Measurements from ENCODE around the gene NPBWR2.

The NPBWR2 gene

GRCh38 chr20:64115171-64115911 lies 8.0 kb upstream of the NPBWR2 start:
- POLR2A ChIA-PET: interaction anchor here (0.6 kb wide), 1 partner anchor 321 kb away, joined by 3 read pairs; no protein-coding TSS in a partner anchor
- H3K4me3 ChIP-seq (ENCODE audit: low read depth, low read length): no peak overlapping the region
- CTCF ChIA-PET: interaction anchor here (0.9 to 1.3 kb wide), 2 partner anchors 14 to 16 kb away, joined by 3 read pairs; no protein-coding TSS in a partner anchor
- H3K9me3 ChIP-seq (ENCODE audit: control insufficient read depth, insufficient read depth, low read depth, low read length): no peaks in the 10 kb centered on the region
- no peaks in the 10 kb centered on the region for H3K4me1 ChIP-seq (ENCODE audit: control insufficient read depth, insufficient read depth, low read length)
- no peak overlapping the region for H3K27ac ChIP-seq (ENCODE audit: extremely low read depth, low read depth, low read length)
- no peaks in the 10 kb centered on the region for H3K36me3 ChIP-seq (ENCODE audit: control insufficient read depth in 2 of 2, insufficient read depth in 1 of 2, low read length in 2 of 2)
- TF ChIP-seq ZNF623 (tag by site-specific recombination; IDR thresholded peaks at IDR 0.05) (no peak), ZNF600 (tag by site-specific recombination; IDR thresholded peaks at IDR 0.05) (peak; percentile 95), MZF1 (tag by site-specific recombination; IDR thresholded peaks at IDR 0.05; ENCODE audit: borderline replicate concordance) (no peak), ZFP3 (tag by site-specific recombination; IDR thresholded peaks at IDR 0.05; ENCODE audit: low read depth) (no peak), ZNF518A (tag by site-specific recombination; conservative IDR thresholded peaks at IDR 0.05; ENCODE audit: low read depth) (no peak), ZNF140 (tag by site-specific recombination; IDR thresholded peaks at IDR 0.05) (no peak), ATF2 (tag by site-specific recombination; IDR thresholded peaks at IDR 0.05; ENCODE audit: low read depth) (no peak)
- TF ChIP-seq, protein P1, sequence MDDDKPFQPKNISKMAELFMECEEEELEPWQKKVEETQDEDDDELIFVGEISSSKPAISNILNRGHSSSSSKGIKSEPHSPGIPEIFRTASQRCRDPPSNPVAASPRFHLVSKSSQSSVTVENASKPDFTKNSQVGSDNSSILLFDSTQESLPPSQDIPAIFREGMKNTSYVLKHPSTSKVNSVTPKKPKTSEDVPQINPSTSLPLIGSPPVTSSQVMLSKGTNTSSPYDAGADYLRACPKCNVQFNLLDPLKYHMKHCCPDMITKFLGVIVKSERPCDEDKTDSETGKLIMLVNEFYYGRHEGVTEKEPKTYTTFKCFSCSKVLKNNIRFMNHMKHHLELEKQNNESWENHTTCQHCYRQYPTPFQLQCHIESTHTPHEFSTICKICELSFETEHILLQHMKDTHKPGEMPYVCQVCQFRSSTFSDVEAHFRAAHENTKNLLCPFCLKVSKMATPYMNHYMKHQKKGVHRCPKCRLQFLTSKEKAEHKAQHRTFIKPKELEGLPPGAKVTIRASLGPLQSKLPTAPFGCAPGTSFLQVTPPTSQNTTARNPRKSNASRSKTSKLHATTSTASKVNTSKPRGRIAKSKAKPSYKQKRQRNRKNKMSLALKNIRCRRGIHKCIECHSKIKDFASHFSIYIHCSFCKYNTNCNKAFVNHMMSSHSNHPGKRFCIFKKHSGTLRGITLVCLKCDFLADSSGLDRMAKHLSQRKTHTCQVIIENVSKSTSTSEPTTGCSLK (tag by site-specific recombination; IDR thresholded peaks at IDR 0.05): no peak
- TF ChIP-seq, protein P2, sequence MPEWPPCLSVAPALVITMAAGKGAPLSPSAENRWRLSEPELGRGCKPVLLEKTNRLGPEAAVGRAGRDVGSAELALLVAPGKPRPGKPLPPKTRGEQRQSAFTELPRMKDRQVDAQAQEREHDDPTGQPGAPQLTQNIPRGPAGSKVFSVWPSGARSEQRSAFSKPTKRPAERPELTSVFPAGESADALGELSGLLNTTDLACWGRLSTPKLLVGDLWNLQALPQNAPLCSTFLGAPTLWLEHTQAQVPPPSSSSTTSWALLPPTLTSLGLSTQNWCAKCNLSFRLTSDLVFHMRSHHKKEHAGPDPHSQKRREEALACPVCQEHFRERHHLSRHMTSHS (tag by site-specific recombination; IDR thresholded peaks at IDR 0.05): no peak

GRCh38 chr20:64114356-64114971 lies 7.1 kb upstream of the NPBWR2 start:
- Histone ChIP-seq H3K27ac (ENCODE audit: extremely low read depth, low read depth, low read length) (no peak overlapping the region), H3K4me3 (ENCODE audit: low read depth, low read length) (no peak overlapping the region), H3K36me3 (ENCODE audit: control insufficient read depth in 2 of 2, insufficient read depth in 1 of 2, low read length in 2 of 2) (no peaks in the 10 kb centered on the region), H3K4me1 (ENCODE audit: control insufficient read depth, insufficient read depth, low read length) (no peaks in the 10 kb centered on the region), H3K9me3 (ENCODE audit: control insufficient read depth, insufficient read depth, low read depth, low read length) (no peaks in the 10 kb centered on the region)
- ChIA-PET CTCF (interaction anchor here (0.9 kb wide), 1 partner anchor 13 kb away, joined by 3 read pairs; no protein-coding TSS in a partner anchor), POLR2A (interaction anchor here (0.6 kb wide), 1 partner anchor 53 kb away, joined by 3 read pairs; no protein-coding TSS in a partner anchor)
- no peak for TF ChIP-seq ZNF221 (tag by site-specific recombination; IDR thresholded peaks at IDR 0.05; ENCODE audit: borderline replicate concordance)
- no peak for TF ChIP-seq ZNF701 (tag by site-specific recombination; IDR thresholded peaks at IDR 0.05)
- no peak for TF ChIP-seq ZNF843 (tag by site-specific recombination; IDR thresholded peaks at IDR 0.05)
- TF ChIP-seq ZNF558 (tag by site-specific recombination; IDR thresholded peaks at IDR 0.05): no peak
- TF ChIP-seq, protein P2 (tag by site-specific recombination; IDR thresholded peaks at IDR 0.05): no peak
- TF ChIP-seq ZIC2 (tag by site-specific recombination; IDR thresholded peaks at IDR 0.05): no peak
- TF ChIP-seq ZNF785 (tag by site-specific recombination; IDR thresholded peaks at IDR 0.05): no peak
- TF ChIP-seq BCL11A (tag by site-specific recombination; IDR thresholded peaks at IDR 0.05; ENCODE audit: low read depth): no peak
- no peak for TF ChIP-seq ZNF654 (tag by site-specific recombination; IDR thresholded peaks at IDR 0.05; ENCODE audit: low read depth)
- no peak for TF ChIP-seq ZBTB8A (tag by site-specific recombination; IDR thresholded peaks at IDR 0.05)
- TF ChIP-seq, protein P3, sequence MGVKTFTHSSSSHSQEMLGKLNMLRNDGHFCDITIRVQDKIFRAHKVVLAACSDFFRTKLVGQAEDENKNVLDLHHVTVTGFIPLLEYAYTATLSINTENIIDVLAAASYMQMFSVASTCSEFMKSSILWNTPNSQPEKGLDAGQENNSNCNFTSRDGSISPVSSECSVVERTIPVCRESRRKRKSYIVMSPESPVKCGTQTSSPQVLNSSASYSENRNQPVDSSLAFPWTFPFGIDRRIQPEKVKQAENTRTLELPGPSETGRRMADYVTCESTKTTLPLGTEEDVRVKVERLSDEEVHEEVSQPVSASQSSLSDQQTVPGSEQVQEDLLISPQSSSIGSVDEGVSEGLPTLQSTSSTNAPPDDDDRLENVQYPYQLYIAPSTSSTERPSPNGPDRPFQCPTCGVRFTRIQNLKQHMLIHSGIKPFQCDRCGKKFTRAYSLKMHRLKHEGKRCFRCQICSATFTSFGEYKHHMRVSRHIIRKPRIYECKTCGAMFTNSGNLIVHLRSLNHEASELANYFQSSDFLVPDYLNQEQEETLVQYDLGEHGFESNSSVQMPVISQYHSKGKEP (tag by site-specific recombination; IDR thresholded peaks at IDR 0.05): no peak
- no peak for TF ChIP-seq ZNF664 (tag by site-specific recombination; IDR thresholded peaks at IDR 0.05)
- TF ChIP-seq ZFP69B (tag by site-specific recombination; IDR thresholded peaks at IDR 0.05): no peak
